Trophoblast cell (in vitro differentiated cells and primary cell): ENCODE results near the gene OAF.

ENCODE experiments used
- DNase-seq, 2 donors: peaks; one replicate each; pipeline ENCODE4 v3.0.0-alpha.2; 2016
- H2AFZ ChIP-seq: 2 replicates; pipeline ENCODE4 v1.6.1; 2013; ENCODE audit warnings: low read length, moderate library complexity, mild to moderate bottlenecking; ENCODE audit not compliant: insufficient read depth, poor library complexity
- H2AK5ac ChIP-seq: 2 replicates; pipeline ENCODE4 v1.6.1; 2013; ENCODE audit warnings: mild to moderate bottlenecking, low read length
- H2BK120ac ChIP-seq: 2 replicates; pipeline ENCODE4 v1.6.1; 2013; ENCODE audit warnings: low read length, mild to moderate bottlenecking, moderate library complexity; ENCODE audit not compliant: insufficient read depth, poor library complexity
- H2BK12ac ChIP-seq: 2 replicates; pipeline ENCODE4 v1.6.1; 2013; ENCODE audit warnings: mild to moderate bottlenecking, low read length, moderate library complexity
- H2BK5ac ChIP-seq: 2 replicates; pipeline ENCODE4 v1.6.1; 2013; ENCODE audit warnings: low read length, low read depth, moderate library complexity, mild to moderate bottlenecking; ENCODE audit not compliant: poor library complexity
- H3K14ac ChIP-seq: 2 replicates; pipeline ENCODE4 v1.6.1; 2013; ENCODE audit warnings: mild to moderate bottlenecking, low read length
- H3K18ac ChIP-seq: 2 replicates; pipeline ENCODE4 v1.6.1; 2013; ENCODE audit warnings: mild to moderate bottlenecking, low read length
- H3K23ac ChIP-seq: 2 replicates; pipeline ENCODE4 v1.6.1; 2013; ENCODE audit warnings: low read length
- H3K27ac ChIP-seq: 2 replicates; pipeline ENCODE4 v1.5.1; 2013; ENCODE audit warnings: low read depth, mild to moderate bottlenecking, inconsistent platforms, low read length, moderate library complexity
- H3K27me3 ChIP-seq: 2 replicates; pipeline ENCODE4 v1.6.1; 2013; ENCODE audit warnings: inconsistent platforms, mild to moderate bottlenecking, low read length, moderate library complexity; ENCODE audit not compliant: insufficient read depth
- H3K36me3 ChIP-seq, 2 experiments: 1 replicate in 1 of 2; 2 replicates in 1 of 2; pipeline ENCODE4 v1.6.1; 2013; ENCODE audit warnings: low read length in 2 of 2, mild to moderate bottlenecking in 2 of 2, moderate library complexity in 1 of 2; ENCODE audit not compliant: insufficient read depth in 2 of 2, control insufficient read depth in 1 of 2
- H3K4ac ChIP-seq: 2 replicates; pipeline ENCODE4 v1.6.1; 2013; ENCODE audit warnings: low read depth, mild to moderate bottlenecking, low read length, moderate library complexity
- H3K4me1 ChIP-seq, 2 experiments: 1 replicate in 1 of 2; 2 replicates in 1 of 2; pipeline ENCODE4 v1.6.1; 2013; ENCODE audit warnings: low read length in 2 of 2, mild to moderate bottlenecking in 2 of 2, moderate library complexity in 1 of 2; ENCODE audit not compliant: insufficient read depth in 2 of 2, control insufficient read depth in 1 of 2
- H3K4me2 ChIP-seq: 2 replicates; pipeline ENCODE4 v1.6.1; 2013; ENCODE audit warnings: inconsistent platforms, mild to moderate bottlenecking, low read length, moderate library complexity
- H3K4me3 ChIP-seq: 2 replicates; pipeline ENCODE4 v1.5.1; 2013; ENCODE audit warnings: mild to moderate bottlenecking, low read depth, low read length, inconsistent platforms
- H3K79me1 ChIP-seq: one replicate; pipeline ENCODE4 v1.6.1; 2013; ENCODE audit warnings: low read length
- H3K79me2 ChIP-seq: 2 replicates; pipeline ENCODE4 v1.6.1; 2013; ENCODE audit warnings: low read length, mild to moderate bottlenecking; ENCODE audit not compliant: control insufficient read depth, insufficient read depth, poor library complexity
- H3K9ac ChIP-seq: 2 replicates; pipeline ENCODE4 v1.6.1; 2013; ENCODE audit warnings: mild to moderate bottlenecking, low read length
- H3K9me3 ChIP-seq: 2 replicates; pipeline ENCODE4 v1.6.1; 2013; ENCODE audit warnings: low read depth, mild to moderate bottlenecking, control low read depth, inconsistent platforms, low read length; ENCODE audit not compliant: insufficient read depth
- H4K12ac ChIP-seq: 2 replicates; pipeline ENCODE4 v1.6.1; 2013; ENCODE audit warnings: low read depth, mild to moderate bottlenecking, low read length, moderate library complexity
- H4K8ac ChIP-seq: 2 replicates; pipeline ENCODE4 v1.6.1; 2013; ENCODE audit warnings: low read depth, mild to moderate bottlenecking, low read length, moderate library complexity
- H4K91ac ChIP-seq: one replicate; pipeline ENCODE4 v1.6.1; 2013; ENCODE audit warnings: low read depth, mild to moderate bottlenecking, low read length, moderate library complexity
- WGBS: extraction: QIAGEN DNeasy Blood & Tissue Kit; methylation state at CpG from one replicate; pipeline ENCODE4 v1.1.7; 2013; ENCODE audit warnings: missing lambda C conversion rate; ENCODE audit not compliant: insufficient read length, insufficient coverage; ENCODE audit errors: extremely low coverage; 5-methylcytosine and 5-hydroxymethylcytosine counted together

Gene OAF

DNA sequence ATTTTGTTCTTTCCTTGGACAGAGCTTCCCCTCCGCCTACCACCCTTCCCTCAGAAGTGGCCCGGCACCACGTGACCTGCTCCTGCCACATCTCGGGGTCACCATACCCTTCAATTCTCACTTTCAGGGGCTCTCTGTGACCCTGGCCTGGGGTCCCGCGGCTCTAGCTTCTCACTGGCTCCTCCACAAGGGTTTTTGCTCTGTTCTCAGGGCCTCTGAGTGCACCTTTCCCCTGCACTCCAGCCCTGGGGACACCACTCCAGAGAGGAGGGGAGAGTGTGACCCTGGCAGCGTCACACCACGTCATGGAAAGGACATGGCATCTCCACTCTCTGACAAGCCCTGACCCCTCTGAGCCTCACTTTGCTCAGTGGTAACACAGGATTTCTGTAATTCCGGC is 46.5 kb downstream of the OAF start:
- H3K4me1 ChIP-seq, result peaks cover 3 to 11% of the 10 kb centered on the region in 2 experiments

DNA sequence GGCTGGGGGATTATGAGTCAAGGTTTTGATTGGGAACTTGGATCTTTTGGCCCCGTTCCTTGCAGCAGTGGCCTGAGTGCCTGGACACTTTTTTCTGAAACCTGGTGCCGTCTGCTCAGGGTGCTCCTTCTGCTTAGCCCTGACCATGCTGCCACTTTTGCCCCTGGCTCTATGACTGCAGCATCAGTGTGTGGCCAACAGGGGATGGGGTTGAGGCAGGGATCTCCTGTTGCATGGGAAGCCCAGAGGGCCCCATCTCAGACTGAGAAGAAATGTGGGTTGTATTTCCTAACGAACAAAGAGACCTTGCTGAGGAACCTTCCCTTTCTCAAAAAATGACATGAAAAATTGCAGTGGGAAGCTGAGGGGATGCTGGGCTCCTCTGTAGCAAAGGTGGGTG is 47.8 kb downstream of the OAF start:
- no CpG with 5 or more reads among the region's 3 CpGs for WGBS
- Histone ChIP-seq H3K27me3 (peaks cover 5% of the 10 kb centered on the region), H3K9ac (no peak overlapping the region), H3K14ac (no peak overlapping the region), H3K27ac (no peak overlapping the region), H2AFZ (no peak overlapping the region), H2BK120ac (no peak overlapping the region), H3K4me1 (peaks cover 3 to 11% of the 10 kb centered on the region in 2 experiments), H2BK12ac (no peak overlapping the region), H3K23ac (no peak overlapping the region), H2BK5ac (no peak overlapping the region), H3K18ac (no peak overlapping the region), H2AK5ac (no peak overlapping the region), H3K79me1 (no peaks in the 10 kb centered on the region), H3K4me3 (no peak overlapping the region), H3K9me3 (no peaks in the 10 kb centered on the region), H4K12ac (no peak overlapping the region), H4K8ac (no peak overlapping the region), H3K4ac (no peak overlapping the region), H3K4me2 (no peak overlapping the region), H4K91ac (no peak overlapping the region), H3K36me3 (no peaks in the 10 kb centered on the region), H3K79me2 (no peaks in the 10 kb centered on the region)
- DNase-seq, result no peak

More for the DNA sequence above, 46.5 kb downstream of the OAF start:
- Histone ChIP-seq H4K8ac (no peak overlapping the region), H3K4me3 (no peak overlapping the region), H3K9me3 (no peaks in the 10 kb centered on the region), H3K79me2 (no peaks in the 10 kb centered on the region), H3K27me3 (peaks cover 5% of the 10 kb centered on the region), H3K4me2 (no peak overlapping the region), H3K18ac (no peak overlapping the region), H2BK12ac (no peak overlapping the region), H3K79me1 (no peaks in the 10 kb centered on the region), H2BK5ac (no peak overlapping the region), H2AK5ac (no peak overlapping the region), H3K36me3 (no peaks in the 10 kb centered on the region), H2AFZ (no peak overlapping the region), H3K23ac (no peak overlapping the region), H4K91ac (no peak overlapping the region), H4K12ac (no peak overlapping the region), H3K4ac (no peak overlapping the region), H3K14ac (no peak overlapping the region), H3K27ac (no peak overlapping the region), H3K9ac (no peak overlapping the region), H2BK120ac (no peak overlapping the region)
- DNase-seq, result no peak
- WGBS, result no CpG with 5 or more reads among the region's 9 CpGs

DNA sequence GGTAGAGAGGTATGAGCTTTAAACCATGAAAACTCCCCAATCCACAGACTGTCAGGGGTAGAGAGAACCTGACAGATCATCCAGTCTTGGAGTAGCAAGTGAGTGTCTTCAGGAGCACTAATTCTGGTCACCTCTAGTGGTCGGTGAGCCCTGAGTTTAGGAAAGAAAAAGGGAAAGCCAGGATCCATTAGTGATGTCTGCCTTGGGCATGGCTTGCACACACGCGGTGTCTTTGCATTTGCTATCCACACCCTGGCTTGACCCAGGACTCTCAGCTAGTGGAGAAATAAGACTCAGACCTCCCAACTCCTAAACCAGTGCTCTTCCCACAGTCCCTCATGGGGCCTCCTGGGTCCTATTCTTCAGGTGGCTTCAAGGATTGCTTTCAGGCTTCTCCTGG is 48.4 kb downstream of the OAF start:
- Histone ChIP-seq H4K12ac (no peak overlapping the region), H2BK120ac (no peak overlapping the region), H3K36me3 (no peaks in the 10 kb centered on the region), H3K4me2 (no peak overlapping the region), H3K18ac (no peak overlapping the region), H3K14ac (no peak overlapping the region), H2BK5ac (no peak overlapping the region), H2BK12ac (no peak overlapping the region), H3K9ac (no peak overlapping the region), H3K23ac (no peak overlapping the region), H3K27me3 (peaks cover 5% of the 10 kb centered on the region), H3K79me2 (no peaks in the 10 kb centered on the region), H3K4me1 (peaks cover 3 to 11% of the 10 kb centered on the region in 2 experiments), H4K91ac (no peak overlapping the region), H3K4me3 (no peak overlapping the region), H3K79me1 (no peaks in the 10 kb centered on the region), H2AK5ac (no peak overlapping the region), H3K4ac (no peak overlapping the region), H2AFZ (no peak overlapping the region), H4K8ac (no peak overlapping the region), H3K27ac (no peak overlapping the region), H3K9me3 (no peaks in the 10 kb centered on the region)
- no peak for DNase-seq
- WGBS, result no CpG with 5 or more reads among the region's 3 CpGs

DNA sequence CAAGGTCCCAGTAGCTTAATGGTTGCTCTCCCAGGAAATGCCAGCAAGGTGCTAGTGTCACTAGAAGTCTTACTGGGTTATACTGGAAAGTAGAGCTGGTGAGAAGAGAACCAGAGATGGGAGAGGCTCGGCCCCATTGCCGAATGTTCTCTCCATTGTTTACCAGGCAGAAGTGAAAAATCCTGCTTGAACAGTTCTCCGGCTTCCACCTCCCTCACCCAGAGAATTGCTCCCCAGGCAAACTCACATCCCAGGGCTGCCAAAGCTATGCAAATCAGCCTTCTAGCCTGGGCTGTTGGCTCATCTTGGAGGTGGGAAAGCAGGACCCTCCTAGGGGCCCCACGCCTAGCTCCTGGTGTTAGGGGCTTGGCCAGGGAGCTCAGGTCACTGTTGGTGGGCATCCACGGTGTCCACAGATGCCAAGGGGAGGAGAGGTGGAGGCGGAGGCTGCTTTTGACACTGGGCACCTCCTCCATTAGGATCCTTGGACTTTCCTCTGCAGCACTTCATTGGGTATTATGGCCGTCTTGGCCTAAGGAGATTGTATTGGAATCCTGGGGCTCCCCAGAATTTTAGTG is 49.2 kb downstream of the OAF start:
- no peak overlapping the region for H4K8ac ChIP-seq
- WGBS, result no CpG with 5 or more reads among the region's 7 CpGs

More for the DNA sequence above, 49.2 kb downstream of the OAF start:
- H4K91ac ChIP-seq, result peak overlapping the region; percentile 33
- no peak overlapping the region for H3K14ac ChIP-seq
- peaks cover 3 to 9% of the 10 kb centered on the region in 2 experiments for H3K4me1 ChIP-seq
- H4K12ac ChIP-seq, result no peak overlapping the region
- H3K4me3 ChIP-seq, result no peak overlapping the region
- H2BK120ac ChIP-seq, result peak overlapping the region; percentile 25
- no peak overlapping the region for H2AFZ ChIP-seq
- H3K4me2 ChIP-seq, result no peak overlapping the region
- no peak overlapping the region for H3K27ac ChIP-seq
- H3K79me1 ChIP-seq, result no peaks in the 10 kb centered on the region
- H2BK5ac ChIP-seq, result no peak overlapping the region
- no peak overlapping the region for H2AK5ac ChIP-seq
- H3K4ac ChIP-seq, result no peak overlapping the region
- H3K18ac ChIP-seq, result no peak overlapping the region
- peaks cover 3% of the 10 kb centered on the region for H3K27me3 ChIP-seq
- DNase-seq, result peak in 1 of 2 donors; percentile 34
- no peaks in the 10 kb centered on the region for H3K79me2 ChIP-seq
- H3K36me3 ChIP-seq, result no peaks in the 10 kb centered on the region
- H3K9me3 ChIP-seq, result no peaks in the 10 kb centered on the region
- H3K23ac ChIP-seq, result no peak overlapping the region
- no peak overlapping the region for H2BK12ac ChIP-seq
- no peak overlapping the region for H3K9ac ChIP-seq
